Small intestine (tissue), 7 donors: ENCODE measurements around the gene NOC4L. TPM values are rescaled to one million over a fixed set of nuclear protein-coding genes. Genes with fewer than 3 reads are reported as not detected.

Experiments used
- DNase-seq, 2 donors: peaks; one replicate each; pipeline versions ENCODE4 v3.0.0 to v3.0.0-alpha.2; 2013
- FAIRE-seq: peaks from 2 replicates; lab custom pipeline; 2012; peaks lifted over from hg19 to GRCh38; lab: Jason Lieb, UNC
- H3K27ac ChIP-seq, 3 donors: one replicate each; pipeline ENCODE4 v1.5.1; 2013; ENCODE audit warnings: low read length in 2 of 3, mild to moderate bottlenecking in 2 of 3, control low read depth in 1 of 3, inconsistent platforms in 1 of 3, low read depth in 1 of 3, moderate library complexity in 1 of 3
- H3K27me3 ChIP-seq, 3 donors: one replicate each; pipeline ENCODE4 v1.6.1; 2013; ENCODE audit warnings: low read length in 3 of 3, inconsistent platforms in 1 of 3; ENCODE audit not compliant: control insufficient read depth in 3 of 3, insufficient read depth in 3 of 3
- H3K36me3 ChIP-seq, 3 donors: one replicate each; pipeline ENCODE4 v1.6.1; 2013; ENCODE audit warnings: low read length in 3 of 3, inconsistent platforms in 1 of 3, low read depth in 1 of 3, mild to moderate bottlenecking in 1 of 3, moderate library complexity in 1 of 3; ENCODE audit not compliant: control insufficient read depth in 3 of 3, insufficient read depth in 2 of 3
- H3K4me1 ChIP-seq, 3 donors: one replicate each; pipeline ENCODE4 v1.6.1; 2013; ENCODE audit warnings: low read length in 2 of 3, inconsistent platforms in 1 of 3, low read depth in 1 of 3, mild to moderate bottlenecking in 1 of 3, moderate library complexity in 1 of 3; ENCODE audit not compliant: control insufficient read depth in 3 of 3, insufficient read depth in 2 of 3
- H3K4me3 ChIP-seq, 3 donors: one replicate each; pipeline ENCODE4 v1.5.1; 2013; ENCODE audit warnings: low read length in 3 of 3, control low read depth in 1 of 3, inconsistent platforms in 1 of 3, low read depth in 1 of 3, mild to moderate bottlenecking in 1 of 3, moderate library complexity in 1 of 3
- H3K9me3 ChIP-seq, 2 donors: one replicate each; pipeline ENCODE4 v1.6.1; 2013; ENCODE audit warnings: low read depth in 1 of 2, low read length in 1 of 2; ENCODE audit not compliant: control insufficient read depth in 2 of 2, insufficient read depth in 1 of 2
- WGBS, 3 donors: extraction: QIAGEN DNeasy Blood & Tissue Kit; methylation state at CpG; one replicate each; pipeline ENCODE4 v1.1.7; 2013; 5-methylcytosine and 5-hydroxymethylcytosine counted together
- polyA plus RNA-seq, 4 donors: library from polyadenylated mRNA; stranded (reverse) in 3 of 4; unstranded in 1 of 4; fragments of 200-250 nt in 3 of 4; fragments of 120-200 nt in 1 of 4; gene quantifications; one replicate each; pipeline versions ENCODE4 v1.2.1 to v1.2.3, GENCODE V29; 2013
- donor health status: healthy with polysubstance abuse.
- donor health status: control.
- donor health status: control.
- donor health status: Bipolar disorder and iron deficiency.
- donor health status: healthy.

Gene NOC4L
- polyA plus RNA-seq, 4 donors: 13.2 to 32.4 (median 27.5) TPM

GRCh38 chr12:132115500-132115899, 28.8 kb upstream of the NOC4L start:
- Histone ChIP-seq H3K4me1 (no peaks in the 10 kb centered on the region), H3K27ac (no peak overlapping the region), H3K27me3 (no peaks in the 10 kb centered on the region), H3K9me3 (no peaks in the 10 kb centered on the region), H3K36me3 (peaks cover 2 to 53% (median 6%) of the 10 kb centered on the region in 3 donors), H3K4me3 (no peak overlapping the region)
- DNase-seq (no peak), FAIRE-seq (no peak)
- 88 to 96% (median 89%) methylated on average over 9 of the region's 9 CpGs for whole genome bisulfite sequencing, 3 donors

GRCh38 chr12:132116709-132117557, 27.3 kb upstream of the NOC4L start:
- FAIRE-seq (no peak), DNase-seq (no peak)
- H3K4me1 ChIP-seq: no peaks in the 10 kb centered on the region
- no peaks in the 10 kb centered on the region for H3K27me3 ChIP-seq
- 97 to 98% (median 97%) methylated on average over 56 to 58 of the region's 58 CpGs for WGBS, 3 donors
- H3K9me3 ChIP-seq: no peaks in the 10 kb centered on the region
- no peak overlapping the region for H3K27ac ChIP-seq
- H3K4me3 ChIP-seq: no peak overlapping the region
- H3K36me3 ChIP-seq: peaks cover 2 to 52% (median 6%) of the 10 kb centered on the region in 3 donors

DNA sequence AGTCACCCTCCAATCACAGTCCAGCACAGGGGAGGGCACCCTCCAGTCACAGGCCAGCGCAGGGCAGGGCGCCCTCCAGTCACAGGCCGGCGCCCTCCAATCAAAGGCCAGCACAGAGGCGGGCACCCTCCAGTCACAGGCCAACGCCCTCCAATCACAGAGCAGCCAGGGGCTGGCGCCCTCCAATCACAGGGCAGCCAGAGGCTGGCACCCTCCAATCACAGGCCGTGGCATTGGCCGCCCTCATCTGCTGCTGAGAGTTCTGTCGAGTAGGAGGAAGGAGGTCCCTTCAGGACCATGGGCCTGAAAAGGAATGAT, 26.7 kb upstream of the NOC4L start:
- H3K4me1 ChIP-seq: no peaks in the 10 kb centered on the region
- DNase-seq (no peak), FAIRE-seq (no peak)
- no peaks in the 10 kb centered on the region for H3K27me3 ChIP-seq
- H3K9me3 ChIP-seq: no peaks in the 10 kb centered on the region
- H3K27ac ChIP-seq: no peak overlapping the region
- no peak overlapping the region for H3K4me3 ChIP-seq
- 92 to 97% (median 96%) methylated on average over 9 to 10 of the region's 10 CpGs for WGBS, 3 donors
- H3K36me3 ChIP-seq: peaks cover 2 to 57% (median 7%) of the 10 kb centered on the region in 3 donors

GRCh38 chr12:132118876-132119275, 25.4 kb upstream of the NOC4L start:
- H3K36me3 ChIP-seq: peaks cover 0 to 55% (median 7%) of the 10 kb centered on the region in 3 donors
- WGBS, 3 donors: 91 to 98% (median 96%) methylated on average over 20 to 22 of the region's 22 CpGs

GRCh38 chr12:132121283-132121682, 23.0 kb upstream of the NOC4L start:
- Histone ChIP-seq H3K4me1 (no peaks in the 10 kb centered on the region), H3K27me3 (no peaks in the 10 kb centered on the region), H3K36me3 (peaks cover 0 to 56% (median 6%) of the 10 kb centered on the region in 3 donors), H3K9me3 (no peaks in the 10 kb centered on the region), H3K4me3 (no peak overlapping the region), H3K27ac (no peak overlapping the region)
- FAIRE-seq (no peak), DNase-seq (no peak)
- 95 to 97% (median 96%) methylated on average over 14 of the region's 14 CpGs for WGBS, 3 donors

More at GRCh38 chr12:132118876-132119275, 25.4 kb upstream of the NOC4L start:
- H3K9me3 ChIP-seq: no peaks in the 10 kb centered on the region
- no peaks in the 10 kb centered on the region for H3K4me1 ChIP-seq
- H3K27ac ChIP-seq: no peak overlapping the region
- FAIRE-seq: no peak
- no peaks in the 10 kb centered on the region for H3K27me3 ChIP-seq
- no peak for DNase-seq
- no peak overlapping the region for H3K4me3 ChIP-seq

DNA sequence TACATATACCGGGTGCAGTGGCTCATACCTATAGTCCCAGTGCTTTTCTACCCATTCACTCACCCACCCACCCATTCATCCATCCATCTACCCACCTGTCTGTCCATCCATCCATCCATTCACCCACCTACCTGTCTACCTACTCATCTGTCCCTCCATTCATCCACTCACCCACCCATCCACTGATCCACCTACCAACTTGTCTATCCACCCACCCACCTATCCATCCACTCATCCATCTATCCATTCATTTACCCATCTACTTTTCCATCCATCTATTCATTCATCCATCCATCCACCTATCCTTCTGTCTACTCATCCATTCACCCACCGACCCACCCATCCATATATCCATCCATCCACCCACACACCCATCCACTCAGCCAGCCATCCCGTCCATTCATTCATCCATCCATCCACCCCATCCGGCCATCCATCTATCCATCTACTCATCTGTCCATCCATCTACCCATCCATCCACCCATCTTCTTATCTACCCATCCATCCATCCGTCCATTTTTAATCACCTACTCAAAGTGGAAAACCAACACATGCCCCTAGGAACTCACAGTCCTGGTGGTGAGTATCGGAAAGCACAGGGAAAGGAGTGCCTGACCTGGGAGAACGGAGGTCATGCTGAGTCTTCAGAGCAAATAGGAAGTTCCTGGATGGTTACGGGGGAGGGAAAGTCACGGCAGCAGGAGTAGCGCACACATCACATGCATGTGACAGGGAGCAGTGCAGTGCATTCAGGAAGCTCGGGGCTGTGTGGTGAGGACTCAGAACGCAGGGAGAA, 20.1 kb upstream of the NOC4L start:
- Histone ChIP-seq H3K9me3 (peaks cover 0 to 6% of the 10 kb centered on the region in 2 donors), H3K27me3 (no peaks in the 10 kb centered on the region), H3K4me3 (no peak overlapping the region), H3K4me1 (no peaks in the 10 kb centered on the region), H3K36me3 (peaks cover 5 to 59% (median 6%) of the 10 kb centered on the region in 3 donors), H3K27ac (no peak overlapping the region)
- FAIRE-seq (no peak), DNase-seq (no peak)
- 89 to 96% (median 91%) methylated on average over 12 of the region's 12 CpGs for WGBS, 3 donors

DNA sequence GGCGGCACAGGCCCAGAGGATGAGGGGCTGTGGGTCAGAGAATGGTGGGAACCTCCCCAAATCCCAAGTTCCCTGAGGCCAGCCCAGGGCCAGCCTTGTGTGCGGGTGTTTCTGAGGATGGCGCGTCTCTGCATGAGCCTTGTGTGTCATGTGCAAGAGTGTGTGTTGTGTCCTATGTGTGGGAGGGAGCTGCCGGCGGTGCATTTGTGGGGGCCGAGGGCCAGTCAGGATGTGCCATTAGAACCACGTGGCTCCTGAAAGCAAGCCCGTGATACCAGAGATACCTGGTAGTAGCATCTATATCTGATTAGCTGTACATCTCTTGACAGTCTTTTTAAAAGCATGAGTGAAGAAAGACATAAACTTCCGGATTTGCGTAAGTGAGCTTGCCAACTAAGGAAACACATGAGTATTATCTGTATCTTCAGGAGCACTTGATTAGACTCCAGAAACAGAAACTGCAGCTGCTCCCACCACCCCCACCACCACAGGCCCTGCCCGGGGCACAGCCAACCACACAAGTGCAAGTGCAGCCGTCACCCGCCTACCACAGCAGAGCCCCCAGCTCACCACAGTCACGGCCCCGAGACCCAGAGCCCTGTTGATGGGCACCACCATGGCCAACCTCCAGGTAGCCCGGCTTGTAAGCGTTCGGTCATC, 19.4 kb upstream of the NOC4L start:
- Histone ChIP-seq H3K36me3 (peaks cover 5 to 55% (median 6%) of the 10 kb centered on the region in 3 donors), H3K9me3 (peaks cover 0 to 6% of the 10 kb centered on the region in 2 donors)
- 84 to 97% (median 87%) methylated on average over 19 of the region's 19 CpGs for WGBS, 3 donors

DNA sequence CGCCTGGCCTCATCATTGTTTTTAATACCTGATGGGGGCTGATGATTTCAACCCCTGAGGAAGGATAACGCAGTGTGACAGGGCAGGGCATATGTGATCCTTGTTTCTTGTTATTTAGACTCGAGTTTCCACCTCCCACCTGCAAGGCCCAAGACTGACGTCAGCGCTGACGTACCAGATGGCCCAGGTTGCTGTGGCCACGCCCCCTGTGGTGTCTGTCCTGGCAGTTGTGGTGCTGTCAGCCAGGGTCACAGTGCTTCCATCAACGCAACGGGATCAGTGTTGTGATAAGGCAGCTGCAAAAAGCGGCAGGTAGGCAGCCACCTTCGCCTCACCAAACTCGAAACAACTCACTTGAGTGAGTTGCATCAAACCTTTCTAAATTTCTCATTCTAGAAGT, 18.5 kb upstream of the NOC4L start:
- Histone ChIP-seq H3K4me3 (no peak overlapping the region), H3K27me3 (no peaks in the 10 kb centered on the region), H3K36me3 (peaks cover 5 to 48% (median 6%) of the 10 kb centered on the region in 3 donors), H3K9me3 (peaks cover 0 to 8% of the 10 kb centered on the region in 2 donors), H3K4me1 (no peaks in the 10 kb centered on the region), H3K27ac (no peak overlapping the region)
- FAIRE-seq: no peak
- no peak for DNase-seq
- 96 to 98% (median 97%) methylated on average over 12 of the region's 12 CpGs for WGBS, 3 donors

More for the DNA sequence above, 19.4 kb upstream of the NOC4L start:
- FAIRE-seq (no peak), DNase-seq (no peak)
- Histone ChIP-seq H3K27ac (no peak overlapping the region), H3K27me3 (no peaks in the 10 kb centered on the region), H3K4me3 (no peak overlapping the region), H3K4me1 (no peaks in the 10 kb centered on the region)
